Limb (tissue), 2 donors: ENCODE data around the gene TBX4.
A peak's percentile ranks its signal among the peaks of the same experiment; 100 is the strongest.

ENCODE experiments used
- DNase-seq, 2 donors: peaks; one replicate each; pipeline ENCODE4 v3.0.0-alpha.2; 2016; ENCODE audit errors: extremely low spot score in 2 of 2

TBX4 gene

DNA sequence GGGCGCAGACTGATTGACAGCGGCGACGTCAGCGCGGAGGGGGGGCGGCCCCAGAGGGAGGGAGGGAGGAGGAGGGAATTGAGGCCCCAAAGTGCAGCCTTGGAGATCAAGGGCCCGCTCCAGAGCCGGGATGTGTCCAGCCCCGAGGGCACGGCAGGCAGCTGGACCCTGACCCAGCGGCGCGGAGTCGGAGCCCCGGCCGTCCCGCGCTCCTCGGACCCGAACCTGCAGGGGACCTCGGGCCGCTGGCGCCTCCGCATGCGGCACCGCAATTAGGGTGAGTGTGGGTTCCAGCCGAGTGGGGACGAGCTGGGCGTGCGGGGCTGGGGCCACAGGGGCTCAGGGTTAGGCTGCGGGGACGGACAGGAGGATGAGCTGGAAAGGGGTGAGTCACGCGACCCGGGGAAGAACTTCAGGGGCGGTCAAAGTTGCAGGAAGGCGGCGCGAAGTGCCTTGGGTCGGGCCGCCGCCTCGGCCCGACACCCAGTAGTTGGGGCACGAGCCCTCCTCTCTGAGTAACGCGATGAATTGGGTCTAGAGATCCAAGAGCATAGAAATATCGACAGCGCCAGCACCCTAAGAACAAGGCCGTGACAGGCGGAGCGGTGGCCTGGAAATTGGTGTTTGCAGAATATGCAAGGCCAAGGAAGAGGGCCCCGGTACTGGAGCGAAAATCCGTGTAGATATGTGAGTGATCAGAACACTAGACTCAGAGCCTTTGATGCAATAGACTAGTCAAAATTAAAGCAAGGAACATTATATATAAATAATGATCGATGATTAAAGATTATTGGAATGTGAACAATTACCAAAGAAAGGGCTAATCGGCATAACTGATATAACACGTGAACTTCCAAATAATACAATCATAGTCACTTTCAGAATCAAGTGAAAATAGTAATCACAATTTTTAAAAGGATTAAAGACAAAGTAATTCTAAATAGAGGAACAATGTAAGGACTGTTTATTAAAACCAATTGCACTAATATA lies at the start of gene TBX4:
Gene TBX4, plus strand, starts transcription at position 122 of the 990 bp plus-strand sequence. CDS start 4,069 bp downstream, outside the sequence.
- DNase-seq, result peak in 1 of 2 donors; percentile 77

DNA sequence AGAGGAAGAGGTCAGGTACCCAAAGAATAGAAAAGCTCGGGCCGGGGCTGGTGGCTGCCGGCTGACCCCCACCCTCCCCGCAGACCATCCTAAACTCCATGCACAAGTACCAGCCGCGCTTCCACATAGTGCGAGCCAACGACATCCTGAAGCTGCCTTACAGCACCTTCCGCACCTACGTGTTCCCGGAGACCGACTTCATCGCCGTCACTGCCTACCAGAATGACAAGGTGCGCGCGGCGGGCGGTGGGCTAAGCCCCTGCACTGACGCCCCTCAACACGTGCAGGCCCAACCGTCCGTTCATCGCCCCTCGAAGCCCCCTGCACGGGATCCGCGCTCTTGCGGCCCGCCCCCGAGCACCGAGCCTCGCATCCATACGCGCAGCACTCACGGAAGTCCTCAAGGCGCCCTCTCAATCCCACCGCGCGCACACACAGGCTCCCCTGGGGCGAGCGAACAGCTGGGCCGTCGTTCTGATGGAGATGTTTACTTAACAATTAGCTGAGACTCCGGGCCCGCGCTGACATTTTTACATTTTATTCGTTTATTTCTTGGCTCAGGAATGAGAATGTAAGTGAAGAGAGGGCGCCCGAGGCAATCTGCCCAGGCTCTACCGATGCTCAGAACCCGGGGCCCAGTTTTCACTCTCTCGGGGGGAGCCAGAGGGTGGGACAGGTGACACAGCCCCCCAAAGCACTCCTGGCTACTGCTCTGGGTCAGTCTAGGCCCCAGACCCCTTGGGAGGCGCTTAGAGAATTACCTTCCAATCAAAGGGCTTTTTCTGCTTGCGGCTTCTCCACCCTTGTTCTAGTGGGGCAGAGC lies 49.0 kb upstream of the TBX4 start:
- peak in 1 of 2 donors; percentile 75 for DNase-seq

DNA sequence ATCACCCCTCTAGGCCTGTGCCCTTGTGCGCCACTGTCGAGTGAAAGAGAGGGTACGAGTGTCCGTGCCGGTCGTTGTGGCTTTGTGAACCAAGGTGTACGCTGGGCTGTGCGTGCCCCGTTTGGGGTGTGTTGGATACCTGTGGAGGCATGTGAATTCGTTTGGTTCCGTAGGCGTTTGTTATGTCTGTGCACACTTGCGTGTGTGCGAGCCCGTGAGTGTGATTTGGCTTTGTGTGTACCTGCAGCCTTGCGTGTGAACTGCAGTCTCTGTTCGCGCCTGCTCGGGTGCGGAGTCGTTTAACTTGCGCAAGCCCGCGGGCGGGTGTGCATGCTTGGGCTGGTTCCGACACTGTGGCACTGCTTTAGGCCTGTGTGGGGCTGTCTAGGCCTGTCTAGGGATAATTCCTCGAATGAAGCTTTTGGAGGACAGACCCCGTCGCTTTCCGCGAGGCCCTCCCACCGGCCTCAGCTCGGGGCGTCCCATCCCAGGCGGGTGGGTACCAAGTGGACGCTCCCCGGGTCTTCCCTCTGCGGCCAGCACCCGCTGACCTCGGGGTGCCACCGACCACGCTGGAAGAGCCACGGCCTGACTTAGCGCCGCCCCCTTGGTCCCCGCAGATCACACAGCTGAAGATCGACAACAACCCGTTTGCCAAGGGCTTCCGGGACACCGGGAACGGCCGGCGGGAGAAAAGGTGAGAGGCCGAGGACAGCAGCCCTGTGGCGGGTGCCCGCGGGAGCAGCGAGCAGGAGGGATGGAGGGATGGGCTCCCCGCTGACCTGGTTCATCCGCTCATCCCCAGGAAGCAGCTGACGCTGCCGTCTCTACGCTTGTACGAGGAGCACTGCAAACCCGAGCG lies 48.2 kb upstream of the TBX4 start:
- DNase-seq, result peak in 1 of 2 donors; percentile 66

DNA sequence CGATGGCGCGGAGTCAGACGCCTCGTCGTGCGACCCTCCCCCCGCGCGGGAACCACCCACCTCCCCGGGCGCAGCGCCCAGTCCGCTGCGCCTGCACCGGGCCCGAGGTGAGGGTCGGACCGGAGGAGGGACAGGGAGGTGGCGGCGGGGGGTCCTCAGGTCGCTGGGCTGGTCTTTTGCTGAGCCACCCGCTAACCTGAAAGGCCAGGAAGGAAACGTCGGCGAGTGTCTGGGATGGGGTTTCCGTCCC lies 47.6 kb upstream of the TBX4 start:
- no peak for DNase-seq

DNA sequence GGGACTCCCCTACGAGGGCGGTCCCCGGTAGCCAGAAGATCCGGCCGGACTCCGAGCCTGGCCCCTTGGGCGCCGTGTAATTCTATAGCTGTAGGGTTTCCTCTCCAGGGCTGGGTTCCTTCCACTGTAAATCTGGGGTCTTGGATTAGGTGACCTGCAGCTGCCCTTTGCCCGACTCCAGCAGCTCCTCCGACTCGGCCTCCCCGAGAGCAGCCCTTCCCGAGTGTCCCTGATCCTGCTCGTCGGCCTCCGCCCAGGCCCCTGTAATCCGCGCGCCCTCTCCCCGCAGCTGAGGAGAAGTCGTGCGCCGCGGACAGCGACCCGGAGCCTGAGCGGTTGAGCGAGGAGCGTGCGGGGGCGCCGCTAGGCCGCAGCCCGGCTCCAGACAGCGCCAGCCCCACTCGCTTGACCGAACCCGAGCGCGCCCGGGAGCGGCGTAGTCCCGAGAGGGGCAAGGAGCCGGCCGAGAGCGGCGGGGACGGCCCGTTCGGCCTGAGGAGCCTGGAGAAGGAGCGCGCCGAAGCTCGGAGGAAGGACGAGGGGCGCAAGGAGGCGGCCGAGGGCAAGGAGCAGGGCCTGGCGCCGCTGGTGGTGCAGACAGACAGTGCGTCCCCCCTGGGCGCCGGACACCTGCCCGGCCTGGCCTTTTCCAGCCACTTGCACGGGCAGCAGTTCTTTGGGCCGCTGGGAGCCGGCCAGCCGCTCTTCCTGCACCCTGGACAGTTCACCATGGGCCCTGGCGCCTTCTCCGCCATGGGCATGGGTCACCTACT lies 47.1 kb upstream of the TBX4 start:
- DNase-seq, result peak in 1 of 2 donors; percentile 63

DNA sequence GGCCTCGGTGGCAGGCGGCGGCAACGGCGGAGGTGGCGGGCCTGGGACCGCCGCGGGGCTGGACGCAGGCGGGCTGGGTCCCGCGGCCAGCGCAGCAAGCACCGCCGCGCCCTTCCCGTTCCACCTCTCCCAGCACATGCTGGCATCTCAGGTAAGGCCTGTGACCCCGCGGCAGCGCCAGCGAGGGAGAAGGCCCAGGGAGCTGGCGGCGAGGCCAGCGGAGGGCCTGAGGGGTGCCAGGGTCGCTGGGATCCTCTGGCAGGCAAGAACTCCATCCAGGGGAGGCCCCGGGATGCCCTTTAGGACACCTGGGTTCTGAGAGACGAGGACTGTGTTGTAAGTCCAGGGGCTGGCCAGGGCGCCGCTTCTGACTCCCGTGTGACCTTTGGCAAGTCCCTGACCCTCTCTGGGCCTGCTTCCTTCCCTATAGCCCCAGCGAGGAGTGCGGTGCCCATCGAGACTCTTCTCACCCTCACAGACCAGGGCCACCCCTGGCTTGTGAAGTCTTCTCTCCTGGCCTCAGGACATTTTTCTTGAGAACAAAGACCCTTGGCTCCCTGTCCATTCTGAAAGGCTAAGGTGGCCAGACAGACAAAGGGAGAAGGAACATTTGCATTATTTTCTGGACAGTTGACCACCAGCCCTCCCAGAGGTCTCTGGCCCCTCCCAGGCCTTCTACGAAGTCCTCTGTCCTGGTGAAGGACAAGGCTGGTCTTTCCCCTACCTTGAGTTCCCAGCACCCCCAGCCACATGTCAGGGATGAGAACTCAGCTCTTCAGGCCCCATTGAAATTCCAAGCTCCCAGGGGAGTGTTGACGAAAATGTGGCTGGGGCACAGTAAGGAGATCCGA lies 46.3 kb upstream of the TBX4 start:
- DNase-seq, result peak in 1 of 2 donors; percentile 43

DNA sequence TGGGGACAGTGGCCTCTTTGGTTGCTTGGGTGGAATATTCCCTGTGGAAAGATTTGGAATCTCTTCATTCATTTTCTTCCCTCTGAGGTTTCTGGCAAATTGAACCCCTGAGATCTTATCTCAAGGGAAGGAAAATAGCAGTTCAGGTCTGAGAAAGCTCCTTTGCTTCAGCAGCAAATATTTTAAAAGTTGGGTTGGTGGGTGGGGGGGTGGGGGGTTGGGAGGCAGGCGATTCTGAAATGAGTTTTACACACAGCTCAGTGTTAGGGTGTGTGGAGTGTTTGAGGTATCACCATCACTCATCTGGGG lies 45.7 kb upstream of the TBX4 start:
- no peak for DNase-seq

DNA sequence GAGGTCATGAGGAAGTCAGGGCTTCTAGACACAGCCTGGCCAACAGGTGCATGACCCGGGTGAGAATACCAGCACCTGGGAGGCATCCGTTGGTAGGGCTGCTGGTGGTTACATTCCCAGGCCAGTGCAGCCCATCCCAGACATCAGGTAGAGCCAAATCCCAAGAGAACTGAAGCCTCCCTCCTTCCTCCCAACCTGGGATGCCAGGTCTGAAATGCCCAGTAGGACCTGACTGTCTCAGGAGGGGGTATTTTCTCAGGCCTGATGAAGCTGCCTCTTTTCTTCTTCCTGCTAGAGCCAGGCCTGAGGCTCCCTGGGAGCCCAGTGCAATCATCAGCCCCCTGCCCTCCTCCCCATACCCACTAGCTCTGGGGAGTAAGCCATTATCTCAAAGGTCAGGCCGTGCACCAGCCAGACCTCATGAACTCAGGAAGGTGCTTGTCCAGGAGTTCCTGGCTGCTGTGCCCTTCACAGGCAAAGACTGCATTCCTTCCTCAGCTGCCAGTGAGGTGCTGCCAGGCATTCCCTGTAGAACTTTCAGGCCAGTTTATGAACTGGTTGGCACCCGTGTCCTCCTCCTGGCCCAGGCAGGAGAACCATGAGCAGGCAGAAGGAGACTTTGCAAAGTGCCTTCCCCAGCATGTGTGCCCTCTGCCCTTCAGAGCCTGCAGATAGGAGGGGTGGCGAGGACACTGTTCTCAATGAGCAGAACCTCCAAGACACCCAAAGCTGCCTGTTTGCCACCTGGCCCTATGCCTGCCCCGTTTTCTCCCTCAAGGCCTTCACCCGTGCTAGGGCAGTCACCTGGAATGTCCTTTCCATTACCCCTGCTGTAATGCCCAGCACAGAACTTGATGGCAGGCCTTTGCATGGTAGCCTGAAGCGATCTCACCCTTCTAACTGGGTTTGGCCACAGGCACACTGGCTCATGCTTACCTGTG lies 45.0 kb upstream of the TBX4 start:
- peak in 1 of 2 donors; percentile 35 for DNase-seq

DNA sequence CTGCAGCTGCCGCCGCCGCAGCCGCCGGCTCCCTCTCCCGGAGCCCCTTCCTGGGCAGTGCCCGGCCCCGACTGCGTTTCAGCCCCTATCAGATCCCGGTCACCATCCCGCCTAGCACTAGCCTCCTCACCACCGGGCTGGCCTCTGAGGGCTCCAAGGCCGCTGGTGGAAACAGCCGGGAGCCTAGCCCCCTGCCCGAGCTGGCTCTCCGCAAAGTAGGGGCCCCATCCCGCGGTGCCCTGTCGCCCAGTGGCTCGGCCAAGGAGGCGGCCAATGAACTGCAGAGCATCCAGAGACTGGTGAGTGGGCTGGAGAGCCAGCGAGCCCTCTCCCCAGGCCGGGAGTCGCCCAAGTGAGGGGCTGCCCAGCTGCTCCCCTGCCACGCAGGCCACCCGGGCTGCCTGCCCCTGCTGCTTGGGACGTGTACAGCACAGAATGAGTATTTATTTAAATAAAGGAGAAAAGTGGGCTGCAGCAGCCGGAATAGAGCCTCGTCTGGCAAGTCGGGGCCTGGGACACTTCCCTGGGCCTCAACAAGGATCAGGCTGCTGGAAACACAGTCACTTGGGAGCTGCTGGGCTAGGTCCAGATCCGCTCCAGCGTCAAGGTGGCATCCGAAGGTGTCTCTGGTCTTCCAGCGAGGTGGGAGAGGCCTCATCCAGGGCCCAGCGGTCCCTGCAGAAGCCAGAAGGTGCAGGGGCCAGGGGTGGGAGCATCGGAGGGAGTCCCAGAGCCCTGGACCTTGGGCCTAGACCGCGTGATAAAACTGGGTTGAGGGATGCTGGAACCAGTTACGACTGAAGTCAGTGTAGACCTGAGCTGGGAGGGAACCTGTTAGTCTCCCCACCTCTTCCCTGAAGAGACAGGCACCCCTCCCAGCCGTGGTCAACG lies 43.8 kb upstream of the TBX4 start:
- DNase-seq, result peak in 1 of 2 donors; percentile 50

DNA sequence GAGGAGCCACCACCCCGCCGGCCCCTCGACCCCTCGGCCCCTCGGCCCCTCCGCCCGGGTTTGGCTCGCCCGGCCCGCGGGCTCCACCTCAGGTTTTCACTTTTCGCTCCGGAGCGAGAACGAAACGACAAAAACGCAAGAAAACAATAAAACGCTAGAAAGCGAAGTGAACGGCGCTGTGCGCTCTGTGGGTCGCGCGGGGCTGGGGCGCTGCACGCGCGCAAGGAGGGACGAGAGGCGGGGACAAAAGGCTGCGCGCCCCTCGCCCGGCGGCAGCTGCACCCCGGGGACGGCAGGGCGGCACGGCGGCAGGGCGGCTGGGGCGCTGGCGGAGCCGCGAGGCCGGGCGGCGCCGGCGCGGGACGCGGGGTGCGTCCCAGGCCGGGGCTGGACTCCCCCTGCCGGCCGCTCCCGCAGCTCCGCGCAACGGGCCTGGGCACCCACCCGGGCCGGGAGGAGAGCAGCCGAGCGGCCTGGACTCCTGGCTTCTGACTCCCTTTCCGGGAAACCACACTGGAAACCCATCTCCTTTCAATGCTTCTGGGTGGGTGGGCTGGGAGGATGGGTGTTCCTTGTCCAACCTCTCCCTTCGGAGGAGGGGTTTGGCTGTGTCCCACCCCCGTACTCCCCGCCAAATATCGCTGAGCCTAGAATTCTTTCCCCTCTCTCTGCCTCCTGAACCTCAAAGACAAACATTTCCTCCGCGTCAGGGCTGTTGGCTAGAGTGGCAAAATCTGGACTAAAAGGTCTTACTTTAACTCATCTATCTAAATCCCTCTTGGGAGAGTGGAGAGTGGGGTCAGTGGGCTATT lies 42.7 kb upstream of the TBX4 start:
- peak; percentile 68 to 82 for DNase-seq

DNA sequence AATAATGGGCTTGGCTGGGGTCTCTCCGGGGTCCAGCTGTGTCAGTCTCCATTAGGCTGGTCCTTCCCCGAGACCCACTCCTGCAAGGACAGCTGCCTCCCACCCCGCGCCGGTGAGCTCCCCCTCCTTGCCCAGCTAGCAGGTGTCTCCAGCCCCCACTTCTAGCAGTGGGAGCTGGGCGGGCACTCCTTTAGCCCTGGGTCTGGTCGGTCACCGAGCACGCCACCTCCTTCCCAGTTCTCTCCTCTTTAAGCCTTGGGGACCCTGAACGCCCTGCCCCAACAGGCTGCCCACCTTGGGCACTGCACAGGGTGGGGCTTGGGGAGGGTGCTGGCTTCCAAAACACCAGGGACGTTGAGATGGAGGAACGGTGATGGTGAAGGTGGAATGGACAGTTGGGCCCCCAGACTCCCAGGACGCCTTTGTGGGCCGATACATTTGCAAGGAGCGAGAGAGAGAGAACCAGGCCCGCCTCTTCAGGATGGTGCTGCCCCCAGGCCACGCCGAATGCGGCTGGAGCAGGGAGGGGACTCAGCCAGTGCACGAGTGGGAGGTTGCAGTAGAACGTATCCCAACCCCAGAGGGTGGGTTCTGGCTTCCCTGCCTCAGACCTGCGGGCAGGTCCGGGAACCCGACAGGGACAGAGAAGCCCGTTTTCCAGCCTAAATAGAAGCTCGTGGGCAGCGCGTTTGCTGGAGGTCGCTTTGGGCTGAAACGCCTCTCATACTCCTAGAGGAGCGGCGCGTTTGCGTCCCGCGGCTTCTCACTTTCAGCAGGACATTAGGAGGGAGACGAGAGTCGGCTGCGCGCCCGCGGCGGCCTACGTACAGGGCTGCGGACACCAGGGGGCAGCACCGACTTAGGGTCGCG lies 41.8 kb upstream of the TBX4 start:
- DNase-seq, result peak; percentile 63 to 90

DNA sequence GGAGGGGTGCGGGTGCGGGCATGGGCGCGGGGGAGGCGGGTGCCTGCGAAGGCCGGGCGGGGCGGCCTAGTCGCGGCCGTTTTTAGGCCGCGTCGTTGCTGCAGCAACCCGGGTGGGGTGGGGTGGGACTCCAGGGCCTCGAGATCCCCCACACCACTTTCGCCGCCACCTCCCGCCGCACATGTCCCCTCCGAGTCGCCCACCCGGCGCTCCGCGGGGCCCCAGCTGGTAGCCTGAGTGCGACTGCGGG lies 41.3 kb upstream of the TBX4 start:
- DNase-seq, result no peak

DNA sequence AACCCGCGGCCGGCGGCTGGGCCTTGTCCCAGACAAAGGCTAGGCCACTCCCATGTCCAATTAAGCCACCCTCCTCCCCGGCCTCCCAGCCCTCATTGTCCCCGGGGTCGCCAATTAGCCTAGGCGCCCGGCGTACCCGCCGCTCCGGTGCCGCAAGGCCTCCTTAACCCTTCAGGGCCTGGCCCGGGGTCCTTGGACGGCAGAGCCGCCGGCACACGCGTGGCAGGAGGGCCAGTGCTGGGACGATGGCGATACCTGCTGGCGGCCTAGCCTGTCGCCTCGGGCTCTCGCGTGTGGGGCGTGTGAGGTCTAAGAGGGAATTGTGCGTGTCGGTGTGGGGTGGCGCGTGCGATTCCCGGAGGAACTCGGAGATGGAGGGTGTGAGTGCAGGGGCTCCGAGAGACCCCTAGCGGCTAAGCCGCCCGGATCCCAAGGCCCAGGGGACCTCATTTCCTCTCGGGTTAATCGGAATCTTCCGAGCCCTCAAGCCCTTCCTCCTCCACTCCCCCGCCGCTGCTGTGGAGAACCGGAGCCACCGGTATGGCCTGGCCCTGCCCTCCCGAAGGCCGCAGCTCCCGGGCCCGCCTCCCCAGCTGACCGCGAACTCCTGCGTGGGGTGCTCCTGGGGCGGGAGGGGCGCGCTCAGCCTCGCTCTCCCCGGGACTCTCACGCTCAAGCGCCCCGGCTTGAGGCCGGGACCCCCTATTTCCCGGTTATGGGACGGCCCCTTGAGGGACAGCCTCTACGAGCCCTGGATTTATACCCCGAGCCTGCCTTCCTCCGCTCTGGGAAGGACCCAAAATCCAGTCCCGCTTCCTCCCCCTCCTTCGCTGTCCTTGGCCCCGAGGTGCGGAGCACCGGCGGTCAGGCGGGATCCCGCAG lies 40.7 kb upstream of the TBX4 start:
- DNase-seq, result peak in 1 of 2 donors; percentile 80

DNA sequence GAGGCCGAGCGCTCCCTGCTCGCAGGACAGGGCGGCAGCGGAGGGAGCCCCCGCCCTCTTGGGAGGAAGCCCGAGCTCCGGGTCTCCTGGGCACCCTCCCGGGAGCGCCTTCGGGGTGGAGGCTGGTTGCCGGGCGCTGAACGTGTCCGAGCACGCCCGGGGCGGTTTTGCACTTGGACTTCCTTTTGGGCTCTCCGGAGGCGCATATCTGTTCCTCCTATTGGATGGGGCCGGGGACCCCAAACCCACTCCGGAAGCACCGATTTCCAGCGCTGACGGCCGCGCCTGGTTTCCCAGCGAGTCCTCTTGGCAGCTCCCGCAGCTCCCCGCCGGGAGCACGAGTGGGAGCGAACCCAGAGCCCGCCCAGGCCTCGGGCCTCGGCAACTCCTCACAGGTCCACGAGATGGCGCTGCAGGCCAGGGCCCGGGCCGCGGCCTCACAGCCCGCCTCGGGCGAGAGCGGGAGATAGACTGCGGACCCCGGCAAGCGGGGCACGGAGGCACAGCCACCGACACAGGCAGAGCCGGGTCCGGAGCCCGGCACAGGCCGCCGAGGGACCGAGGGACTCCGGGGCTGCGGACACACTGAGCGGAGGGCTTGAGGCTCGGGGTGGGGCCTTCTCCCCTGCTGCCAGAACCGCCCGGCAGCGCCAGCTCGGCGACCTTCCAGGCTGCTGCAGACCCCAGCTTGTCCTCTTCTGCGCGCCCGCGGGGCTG lies 39.9 kb upstream of the TBX4 start:
- DNase-seq, result peak; percentile 89 to 94
